Endothelial cell (in vitro differentiated cells): Measurements from ENCODE around the gene DENND1B. TPM values are rescaled to one million over a fixed set of nuclear protein-coding genes. Genes with fewer than 3 reads are reported as not detected.

Experiments
- DNase-seq: peaks from one replicate; pipeline ENCODE4 v3.0.0; 2021; ENCODE audit warnings: low spot score
- H3K27ac Mint-ChIP-seq: one replicate; pipeline ENCODE4 v1.8.0; 2021; ENCODE audit warnings: mixed read lengths, inconsistent platforms; ENCODE audit not compliant: unreplicated experiment
- H3K27me3 Mint-ChIP-seq: one replicate; pipeline ENCODE4 v1.8.0; 2021; ENCODE audit warnings: mild to moderate bottlenecking, moderate library complexity, mixed read lengths, inconsistent platforms; ENCODE audit not compliant: unreplicated experiment
- H3K36me3 Mint-ChIP-seq: one replicate; pipeline ENCODE4 v1.8.0; 2021; ENCODE audit warnings: mild to moderate bottlenecking, low read depth, mixed read lengths, inconsistent platforms; ENCODE audit not compliant: unreplicated experiment
- H3K4me1 Mint-ChIP-seq: one replicate; pipeline ENCODE4 v1.8.0; 2021; ENCODE audit warnings: mild to moderate bottlenecking, mixed read lengths, inconsistent platforms; ENCODE audit not compliant: unreplicated experiment
- H3K4me3 Mint-ChIP-seq: one replicate; pipeline ENCODE4 v1.8.0; 2021; ENCODE audit warnings: mild to moderate bottlenecking, mixed read lengths, inconsistent platforms; ENCODE audit not compliant: unreplicated experiment
- H3K9me3 Mint-ChIP-seq: one replicate; pipeline ENCODE4 v1.8.0; 2021; ENCODE audit warnings: mixed read lengths, inconsistent platforms; ENCODE audit not compliant: unreplicated experiment
- CTCF ChIP-seq: fragments of 200-600 bp; sonication (generic); IDR thresholded peaks from one replicate; pipeline ENCODE4 v1.5.0; 2021; ENCODE audit warnings: antibody characterized with exemption; ENCODE audit not compliant: unreplicated experiment
- total RNA-seq: library from RNA; stranded (reverse); fragmentation: NEBNext Ultra II Directional; extraction: Animal tissue kit (Norgen Biotek cat#: 25700); gene quantifications from one replicate; pipeline ENCODE4 v1.2.1, GENCODE V29; 2021; ENCODE audit not compliant: unreplicated experiment

Gene DENND1B
- total RNA-seq, 1 donor from 2014 or later = 7.5 TPM

- Mint-ChIP-seq H3K27me3 (no peaks in the 10 kb centered on the region), H3K4me3 (no peak overlapping the region), H3K9me3 (no peaks in the 10 kb centered on the region), H3K4me1 (peaks cover 8% of the 10 kb centered on the region), H3K27ac (no peak overlapping the region), H3K36me3 (no peaks in the 10 kb centered on the region)
- no peak for DNase-seq
- no peak for TF ChIP-seq CTCF
These were observed 116.1 kb downstream of the DENND1B start for GRCh38 chr1:197659171-197659570.

- Mint-ChIP-seq H3K27ac (no peak overlapping the region), H3K4me3 (no peak overlapping the region), H3K27me3 (no peaks in the 10 kb centered on the region), H3K9me3 (no peaks in the 10 kb centered on the region), H3K36me3 (no peaks in the 10 kb centered on the region), H3K4me1 (no peaks in the 10 kb centered on the region)
- DNase-seq = no peak
- TF ChIP-seq CTCF = no peak
These were observed 126.1 kb downstream of the DENND1B start for GRCh38 chr1:197649188-197649587.

- H3K27me3 Mint-ChIP-seq = no peaks in the 10 kb centered on the region
- TF ChIP-seq CTCF = no peak
- peaks cover 3% of the 10 kb centered on the region for H3K4me1 Mint-ChIP-seq
- no peak overlapping the region for H3K27ac Mint-ChIP-seq
- DNase-seq = no peak
- H3K36me3 Mint-ChIP-seq = no peaks in the 10 kb centered on the region
- H3K9me3 Mint-ChIP-seq = no peaks in the 10 kb centered on the region
- no peak overlapping the region for H3K4me3 Mint-ChIP-seq
These were observed 137.0 kb downstream of the DENND1B start for GRCh38 chr1:197638316-197638715.

- Mint-ChIP-seq H3K4me3 (no peak overlapping the region), H3K27me3 (no peaks in the 10 kb centered on the region), H3K27ac (no peak overlapping the region), H3K9me3 (no peaks in the 10 kb centered on the region), H3K36me3 (no peaks in the 10 kb centered on the region), H3K4me1 (peaks cover 3% of the 10 kb centered on the region)
- no peak for DNase-seq
- no peak for TF ChIP-seq CTCF
These were observed 137.9 kb downstream of the DENND1B start for GRCh38 chr1:197637406-197637805.

- Mint-ChIP-seq H3K4me1 (peaks cover 3% of the 10 kb centered on the region), H3K27ac (no peak overlapping the region), H3K27me3 (no peaks in the 10 kb centered on the region), H3K9me3 (no peaks in the 10 kb centered on the region), H3K36me3 (no peaks in the 10 kb centered on the region), H3K4me3 (no peak overlapping the region)
- no peak for TF ChIP-seq CTCF
- no peak for DNase-seq
These were observed 141.7 kb downstream of the DENND1B start for GRCh38 chr1:197633447-197634078.
